Dedifferentiated amniotic fluid mesenchymal stem cell (primary cell): Measurements from ENCODE around the gene AMOTL2.
A peak's percentile ranks its signal among the peaks of the same experiment; 100 is the strongest.

Experiments used
- DNase-seq: peaks from one replicate; pipeline ENCODE4 v3.0.0-alpha.2; 2016; ENCODE audit errors: extremely low spot score

The AMOTL2 gene

GRCh38 chr3:134374105-134374790, at the start of gene AMOTL2:
AMOTL2 (minus strand) TSS chr3:134374447; CDS start chr3:134371433, 3,014 bp downstream.
- peak; percentile 93 for DNase-seq

- DNase-seq, result no peak
Observed at GRCh38 chr3:134423153-134423552, 48.9 kb upstream of the AMOTL2 start.

GRCh38 chr3:134419960-134420321, 45.7 kb upstream of the AMOTL2 start:
- DNase-seq, result no peak

GRCh38 chr3:134419214-134419959, 45.1 kb upstream of the AMOTL2 start:
- no peak for DNase-seq

GRCh38 chr3:134409041-134409440, 34.8 kb upstream of the AMOTL2 start:
- no peak for DNase-seq

- DNase-seq, result no peak
Observed at GRCh38 chr3:134407239-134407625, 33.0 kb upstream of the AMOTL2 start.

GRCh38 chr3:134406331-134407238, 32.3 kb upstream of the AMOTL2 start:
- no peak for DNase-seq

- DNase-seq, result no peak
Observed at GRCh38 chr3:134404366-134404885, 30.2 kb upstream of the AMOTL2 start.

GRCh38 chr3:134397755-134398154, 23.5 kb upstream of the AMOTL2 start:
- DNase-seq, result no peak

- DNase-seq, result no peak
Observed at GRCh38 chr3:134395103-134395502, 20.9 kb upstream of the AMOTL2 start.

- no peak for DNase-seq
Observed at GRCh38 chr3:134394380-134394779, 20.1 kb upstream of the AMOTL2 start.

GRCh38 chr3:134393074-134393473, 18.8 kb upstream of the AMOTL2 start:
- DNase-seq, result no peak

GRCh38 chr3:134392336-134392983, 18.2 kb upstream of the AMOTL2 start:
- DNase-seq, result no peak

GRCh38 chr3:134389865-134390264, 15.6 kb upstream of the AMOTL2 start:
- DNase-seq, result no peak

GRCh38 chr3:134388788-134389485, 14.7 kb upstream of the AMOTL2 start:
- no peak for DNase-seq

GRCh38 chr3:134388292-134388691, 14.0 kb upstream of the AMOTL2 start:
- no peak for DNase-seq

GRCh38 chr3:134387293-134387692, 13.0 kb upstream of the AMOTL2 start:
- DNase-seq, result no peak

GRCh38 chr3:134384963-134385362, 10.7 kb upstream of the AMOTL2 start:
- DNase-seq, result no peak

GRCh38 chr3:134381831-134382442, 7.7 kb upstream of the AMOTL2 start:
- no peak for DNase-seq

- no peak for DNase-seq
Observed at GRCh38 chr3:134381076-134381475, 6.8 kb upstream of the AMOTL2 start.

- DNase-seq, result no peak
Observed at GRCh38 chr3:134380249-134380648, 6.0 kb upstream of the AMOTL2 start.
